GM12865 (cell line): ENCODE results near the gene RIPPLY3.

ENCODE experiments used
- DNase-seq: peaks from one replicate; pipeline ENCODE4 v3.0.0; 2010; ENCODE audit warnings: low read depth
- H3K4me3 ChIP-seq: 2 replicates; pipeline ENCODE4 v1.5.1; 2011; ENCODE audit warnings: mild to moderate bottlenecking, low read depth, low read length, control low read depth
- TF ChIP-seq, protein P1 (sequence below): IDR thresholded peaks from 2 replicates; pipeline ENCODE4 v1.5.1; 2011; ENCODE audit warnings: low read length, control low read depth, low read depth, inconsistent platforms; ENCODE audit not compliant: insufficient read depth; ENCODE audit errors: missing control alignments

RIPPLY3 gene

DNA sequence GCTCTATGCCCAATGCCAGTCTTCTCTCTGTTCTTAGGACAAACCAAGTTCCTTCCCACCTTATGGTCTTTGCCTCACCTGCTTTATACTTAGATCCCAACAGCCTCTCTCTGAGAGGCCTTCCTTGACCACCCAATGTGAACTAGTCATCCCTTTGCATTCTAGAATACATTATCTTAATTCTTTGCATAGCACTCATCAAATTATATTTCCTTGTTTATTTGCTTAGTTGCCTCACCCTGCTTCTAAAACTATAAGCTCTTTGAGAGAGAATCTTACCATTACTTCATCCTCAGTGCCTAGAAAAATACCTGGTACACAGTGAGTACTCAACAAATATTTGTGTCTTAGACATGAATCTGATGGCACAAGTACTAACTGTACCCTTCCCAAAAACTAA lies 58.3 kb downstream of the RIPPLY3 start:
- DNase-seq: no peak
- no peak overlapping the region for H3K4me3 ChIP-seq
- TF ChIP-seq, protein P1, sequence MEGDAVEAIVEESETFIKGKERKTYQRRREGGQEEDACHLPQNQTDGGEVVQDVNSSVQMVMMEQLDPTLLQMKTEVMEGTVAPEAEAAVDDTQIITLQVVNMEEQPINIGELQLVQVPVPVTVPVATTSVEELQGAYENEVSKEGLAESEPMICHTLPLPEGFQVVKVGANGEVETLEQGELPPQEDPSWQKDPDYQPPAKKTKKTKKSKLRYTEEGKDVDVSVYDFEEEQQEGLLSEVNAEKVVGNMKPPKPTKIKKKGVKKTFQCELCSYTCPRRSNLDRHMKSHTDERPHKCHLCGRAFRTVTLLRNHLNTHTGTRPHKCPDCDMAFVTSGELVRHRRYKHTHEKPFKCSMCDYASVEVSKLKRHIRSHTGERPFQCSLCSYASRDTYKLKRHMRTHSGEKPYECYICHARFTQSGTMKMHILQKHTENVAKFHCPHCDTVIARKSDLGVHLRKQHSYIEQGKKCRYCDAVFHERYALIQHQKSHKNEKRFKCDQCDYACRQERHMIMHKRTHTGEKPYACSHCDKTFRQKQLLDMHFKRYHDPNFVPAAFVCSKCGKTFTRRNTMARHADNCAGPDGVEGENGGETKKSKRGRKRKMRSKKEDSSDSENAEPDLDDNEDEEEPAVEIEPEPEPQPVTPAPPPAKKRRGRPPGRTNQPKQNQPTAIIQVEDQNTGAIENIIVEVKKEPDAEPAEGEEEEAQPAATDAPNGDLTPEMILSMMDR: no peak

DNA sequence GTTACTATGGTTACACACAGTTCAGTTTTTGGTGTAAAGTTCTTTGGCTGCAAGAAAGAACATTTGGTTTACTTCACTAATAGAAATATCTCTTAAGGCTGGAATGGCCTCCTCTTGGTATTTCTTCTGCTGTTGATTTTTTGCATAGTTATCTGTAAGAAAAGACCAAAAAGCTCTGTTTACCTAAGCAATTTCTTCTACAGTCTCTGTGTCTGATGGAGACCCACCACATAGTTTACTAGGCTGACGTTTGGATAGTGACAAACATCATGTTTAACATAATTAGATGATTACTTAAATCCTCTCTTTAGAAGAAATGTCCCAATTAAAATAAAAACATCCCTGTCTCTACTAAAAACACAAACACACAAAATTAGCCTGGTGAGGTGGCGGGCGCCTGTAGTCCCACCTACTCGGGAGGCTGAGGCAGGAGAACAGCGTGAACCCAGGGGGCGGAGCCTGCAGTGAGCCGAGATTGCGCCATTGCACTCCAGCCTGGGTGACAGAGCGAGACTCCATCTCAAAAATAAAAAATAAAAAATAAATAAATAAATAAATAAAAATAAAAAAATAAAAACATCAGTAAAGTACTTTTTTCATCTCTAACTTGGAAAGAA lies 59.2 kb downstream of the RIPPLY3 start:
- no peak for DNase-seq
- TF ChIP-seq, protein P1: no peak
- no peak overlapping the region for H3K4me3 ChIP-seq
